DND-41 (cell line): ENCODE data around the gene ZBED4.

Source experiments
- ATAC-seq: fragments of 200-7000 bp; cut with Tn5 transposase; 3 replicates; pipeline ENCODE4 v1.9.1; 2021; ENCODE audit warnings: low read depth; ENCODE audit not compliant: insufficient read depth
- DNase-seq: peaks from one replicate; pipeline ENCODE4 v3.0.0-alpha.2; 2020
- H2AFZ ChIP-seq: 2 replicates; pipeline ENCODE4 v1.6.0; 2012; ENCODE audit warnings: low read depth, low read length
- H3K27ac ChIP-seq: 2 replicates; pipeline ENCODE4 v1.5.1; 2012; ENCODE audit warnings: low read length, inconsistent platforms
- H3K27me3 ChIP-seq: fragments of 200-600 bp; sonication (generic); 2 replicates; pipeline ENCODE4 v1.6.0; 2012; ENCODE audit warnings: low read length, mild to moderate bottlenecking, inconsistent platforms; ENCODE audit not compliant: insufficient read depth, poor library complexity
- H3K36me3 ChIP-seq: 2 replicates; pipeline ENCODE4 v1.5.1; 2012; ENCODE audit warnings: low read length, inconsistent platforms; ENCODE audit not compliant: insufficient read depth
- H3K4me1 ChIP-seq: 2 replicates; pipeline ENCODE4 v1.5.1; 2012; ENCODE audit warnings: mild to moderate bottlenecking, low read length; ENCODE audit not compliant: insufficient read depth
- H3K4me2 ChIP-seq: 2 replicates; pipeline ENCODE4 v1.6.0; 2012; ENCODE audit warnings: mild to moderate bottlenecking, moderate library complexity, low read length, inconsistent platforms; ENCODE audit not compliant: insufficient read depth
- H3K4me3 ChIP-seq, 2 experiments: fragments of 200-600 bp in 1 of 2; shearing (Covaris generic) in 1 of 2; 2 replicates each; pipeline ENCODE4 v1.5.1; 2012 to 2016; ENCODE audit warnings: inconsistent platforms in 2 of 2, low read length in 2 of 2, mild to moderate bottlenecking in 2 of 2, low read depth in 1 of 2, moderate library complexity in 1 of 2
- H3K79me2 ChIP-seq: 2 replicates; pipeline ENCODE4 v1.6.0; 2012; ENCODE audit warnings: low read length, inconsistent platforms; ENCODE audit not compliant: insufficient read depth
- H3K9ac ChIP-seq: 2 replicates; pipeline ENCODE4 v1.6.0; 2012; ENCODE audit warnings: low read depth, mild to moderate bottlenecking, inconsistent platforms, low read length, moderate library complexity
- H3K9me3 ChIP-seq: 2 replicates; pipeline ENCODE4 v1.5.1; 2012; ENCODE audit warnings: low read length, moderate library complexity, mild to moderate bottlenecking, inconsistent platforms; ENCODE audit not compliant: insufficient read depth, severe bottlenecking
- H4K20me1 ChIP-seq: 2 replicates; pipeline ENCODE4 v1.6.0; 2012; ENCODE audit warnings: low read length; ENCODE audit not compliant: insufficient read depth
- EZH2 ChIP-seq: IDR thresholded peaks from 3 replicates; pipeline ENCODE4 v1.6.1; 2012; ENCODE audit warnings: borderline replicate concordance, low read depth, mild to moderate bottlenecking, moderate library complexity, low read length, inconsistent platforms; ENCODE audit not compliant: severe bottlenecking
- TF ChIP-seq, protein P1 (sequence below): IDR thresholded peaks from 2 replicates; pipeline ENCODE4 v1.5.1; 2012; ENCODE audit warnings: borderline replicate concordance, low read length, moderate library complexity, mild to moderate bottlenecking; ENCODE audit not compliant: poor library complexity, severe bottlenecking; ENCODE audit errors: extremely low read depth

The ZBED4 gene

DNA sequence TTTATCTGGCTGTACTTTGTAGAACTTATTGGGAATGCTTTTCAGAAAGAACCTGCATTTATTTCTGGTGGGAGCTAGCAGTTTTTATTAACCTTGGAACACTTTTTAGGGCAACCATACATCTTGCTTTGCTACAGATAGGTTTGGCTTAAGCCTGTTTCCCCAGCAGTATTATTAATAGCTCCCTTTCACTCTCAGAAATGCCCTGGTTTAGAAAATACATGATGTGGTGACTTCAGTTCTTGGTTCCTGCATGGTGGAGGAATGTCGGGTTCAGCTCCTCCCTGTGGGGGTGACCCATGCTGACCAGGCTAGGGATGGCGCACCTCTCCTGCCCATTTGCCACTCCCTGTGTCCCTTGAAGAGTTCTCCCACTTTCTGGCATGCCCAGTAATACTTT, 28.2 kb downstream of the ZBED4 start:
- H3K4me2 ChIP-seq: no peak overlapping the region
- no peak overlapping the region for H3K27ac ChIP-seq
- H3K36me3 ChIP-seq: peaks cover 49% of the 10 kb centered on the region
- H3K9me3 ChIP-seq: no peaks in the 10 kb centered on the region
- no peak overlapping the region for H3K4me3 ChIP-seq
- peaks cover 93% of the 10 kb centered on the region for H3K79me2 ChIP-seq
- H4K20me1 ChIP-seq: peaks cover 61% of the 10 kb centered on the region
- no peak for DNase-seq
- H3K27me3 ChIP-seq: no peaks in the 10 kb centered on the region
- TF ChIP-seq, protein P1, sequence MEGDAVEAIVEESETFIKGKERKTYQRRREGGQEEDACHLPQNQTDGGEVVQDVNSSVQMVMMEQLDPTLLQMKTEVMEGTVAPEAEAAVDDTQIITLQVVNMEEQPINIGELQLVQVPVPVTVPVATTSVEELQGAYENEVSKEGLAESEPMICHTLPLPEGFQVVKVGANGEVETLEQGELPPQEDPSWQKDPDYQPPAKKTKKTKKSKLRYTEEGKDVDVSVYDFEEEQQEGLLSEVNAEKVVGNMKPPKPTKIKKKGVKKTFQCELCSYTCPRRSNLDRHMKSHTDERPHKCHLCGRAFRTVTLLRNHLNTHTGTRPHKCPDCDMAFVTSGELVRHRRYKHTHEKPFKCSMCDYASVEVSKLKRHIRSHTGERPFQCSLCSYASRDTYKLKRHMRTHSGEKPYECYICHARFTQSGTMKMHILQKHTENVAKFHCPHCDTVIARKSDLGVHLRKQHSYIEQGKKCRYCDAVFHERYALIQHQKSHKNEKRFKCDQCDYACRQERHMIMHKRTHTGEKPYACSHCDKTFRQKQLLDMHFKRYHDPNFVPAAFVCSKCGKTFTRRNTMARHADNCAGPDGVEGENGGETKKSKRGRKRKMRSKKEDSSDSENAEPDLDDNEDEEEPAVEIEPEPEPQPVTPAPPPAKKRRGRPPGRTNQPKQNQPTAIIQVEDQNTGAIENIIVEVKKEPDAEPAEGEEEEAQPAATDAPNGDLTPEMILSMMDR: no peak
- no peak for TF ChIP-seq EZH2
- H3K4me1 ChIP-seq: no peaks in the 10 kb centered on the region
- H2AFZ ChIP-seq: no peak overlapping the region
- no peak overlapping the region for H3K9ac ChIP-seq
- ATAC-seq: no peak

DNA sequence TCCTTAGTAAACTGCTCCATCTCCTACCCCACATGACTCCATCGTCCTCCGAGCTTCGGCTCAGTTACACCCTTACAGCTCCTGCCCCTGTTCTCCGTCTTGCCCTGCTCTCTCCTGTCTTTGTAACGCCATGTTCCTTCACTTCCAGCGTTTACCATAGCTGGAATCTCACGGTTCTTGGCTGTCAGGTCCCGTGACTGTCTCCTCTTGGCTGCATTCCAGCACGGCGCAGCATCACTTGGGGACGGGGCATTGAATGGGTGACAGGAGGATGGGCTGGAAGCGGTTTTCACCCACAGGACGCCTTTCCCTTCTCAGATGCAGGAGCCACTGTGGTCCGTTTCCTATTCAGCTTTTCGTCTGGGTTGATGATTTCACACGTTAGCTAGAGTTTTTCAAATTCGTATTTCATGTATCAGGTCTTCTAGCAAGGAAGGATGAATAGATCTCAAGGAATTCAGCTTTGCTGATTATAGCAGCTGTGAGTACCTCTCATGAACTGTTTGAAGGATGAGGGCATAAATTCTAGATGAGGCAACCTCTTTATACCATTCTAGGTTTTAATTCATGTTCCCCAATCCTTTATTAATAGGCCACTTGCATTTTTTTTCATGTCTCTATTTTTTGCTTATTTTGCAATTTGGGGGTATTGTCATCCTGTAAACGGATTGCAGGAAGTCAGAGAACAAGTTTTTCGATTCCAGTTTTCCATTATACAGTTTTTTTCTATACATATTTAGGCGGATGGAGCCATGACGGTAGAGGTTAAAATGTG, 29.1 kb downstream of the ZBED4 start:
- H3K27me3 ChIP-seq: no peaks in the 10 kb centered on the region
- no peak overlapping the region for H3K4me3 ChIP-seq
- no peak overlapping the region for H3K9ac ChIP-seq
- no peaks in the 10 kb centered on the region for H3K4me1 ChIP-seq
- H4K20me1 ChIP-seq: peaks cover 60% of the 10 kb centered on the region
- no peaks in the 10 kb centered on the region for H3K9me3 ChIP-seq
- H3K4me2 ChIP-seq: no peak overlapping the region
- TF ChIP-seq, protein P1: no peak
- no peak for TF ChIP-seq EZH2
- no peak overlapping the region for H2AFZ ChIP-seq
- H3K27ac ChIP-seq: no peak overlapping the region
- H3K79me2 ChIP-seq: peaks cover 90% of the 10 kb centered on the region
- H3K36me3 ChIP-seq: peaks cover 55% of the 10 kb centered on the region
- ATAC-seq (no peak), DNase-seq (no peak)

DNA sequence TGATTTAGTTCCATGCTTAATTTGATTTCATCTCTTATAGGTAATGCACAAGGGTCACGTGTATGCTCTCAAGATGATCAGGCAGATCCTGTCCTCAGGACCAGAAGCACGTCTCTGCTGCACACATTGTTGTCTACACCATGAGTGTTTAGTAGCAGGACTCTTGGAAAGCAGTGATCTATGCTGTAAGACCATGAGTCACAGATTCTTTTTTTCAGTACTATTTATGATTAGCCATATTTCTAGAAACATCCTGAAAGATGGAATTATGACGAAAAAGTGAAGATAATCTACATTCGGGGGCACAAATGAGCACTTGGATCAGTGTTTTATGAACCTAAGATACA, 29.6 kb downstream of the ZBED4 start:
- no peak overlapping the region for H2AFZ ChIP-seq
- H3K79me2 ChIP-seq: peaks cover 89% of the 10 kb centered on the region
- H3K27me3 ChIP-seq: no peaks in the 10 kb centered on the region
- DNase-seq (no peak), ATAC-seq (no peak)
- H3K4me1 ChIP-seq: no peaks in the 10 kb centered on the region
- H3K9me3 ChIP-seq: no peaks in the 10 kb centered on the region
- H3K27ac ChIP-seq: no peak overlapping the region
- TF ChIP-seq, protein P1: no peak
- TF ChIP-seq EZH2: no peak
- H3K4me2 ChIP-seq: no peak overlapping the region
- peaks cover 61% of the 10 kb centered on the region for H4K20me1 ChIP-seq
- H3K36me3 ChIP-seq: peaks cover 58% of the 10 kb centered on the region
- no peak overlapping the region for H3K4me3 ChIP-seq
- no peak overlapping the region for H3K9ac ChIP-seq

DNA sequence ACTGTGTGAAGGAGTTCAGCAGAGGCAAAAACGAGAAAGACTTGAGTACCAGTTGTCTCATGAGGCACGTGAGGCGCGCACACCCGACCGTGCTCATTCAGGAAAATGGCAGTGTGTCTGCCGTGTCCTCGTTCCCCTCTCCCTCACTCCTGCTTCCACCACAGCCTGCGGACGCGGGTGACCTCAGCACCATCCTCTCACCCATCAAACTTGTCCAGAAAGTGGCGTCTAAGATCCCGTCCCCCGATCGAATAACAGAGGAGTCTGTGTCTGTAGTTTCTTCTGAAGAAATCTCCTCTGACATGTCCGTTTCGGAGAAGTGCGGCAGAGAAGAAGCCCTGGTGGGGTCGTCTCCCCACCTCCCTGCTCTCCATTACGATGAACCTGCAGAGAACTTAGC, 30.4 kb downstream of the ZBED4 start:
- Histone ChIP-seq H3K4me2 (no peak overlapping the region), H3K4me1 (no peaks in the 10 kb centered on the region), H3K9me3 (no peaks in the 10 kb centered on the region), H3K27ac (no peak overlapping the region), H4K20me1 (peaks cover 67% of the 10 kb centered on the region), H3K27me3 (no peaks in the 10 kb centered on the region), H3K4me3 (no peak overlapping the region), H2AFZ (no peak overlapping the region), H3K36me3 (peaks cover 66% of the 10 kb centered on the region), H3K9ac (no peak overlapping the region), H3K79me2 (peaks cover 89% of the 10 kb centered on the region)
- DNase-seq (no peak), ATAC-seq (no peak)
- no peak for TF ChIP-seq EZH2
- TF ChIP-seq, protein P1: no peak
